Fibroblast of villous mesenchyme (primary cell): ENCODE data around the gene RIPK4. TPM values are rescaled to one million over a fixed set of nuclear protein-coding genes. Genes with fewer than 3 reads are reported as not detected.
A peak's percentile ranks its signal among the peaks of the same experiment; 100 is the strongest.
"Not testable (repeated sequence)": the region's sequence is repeated elsewhere in the genome, so short reads cannot be mapped to it uniquely, and the experiment has no call there.

Experiments
- DNase-seq: peaks from one replicate; pipeline ENCODE4 v3.0.0-alpha.2; 2010; ENCODE audit warnings: low read depth
- H3K4me3 ChIP-seq: 2 replicates; pipeline ENCODE4 v1.5.1; 2011; ENCODE audit warnings: low read depth, mild to moderate bottlenecking, low read length
- total RNA-seq: library from RNA; depleted of rRNA; stranded (reverse); fragments of >200 nt; gene quantifications from 2 replicates; pipeline ENCODE4 v1.2.3, GENCODE V29; 2012
- TF ChIP-seq, protein P1 (sequence below): IDR thresholded peaks from 2 replicates; pipeline ENCODE4 v1.5.1; 2012; ENCODE audit warnings: low read depth, mild to moderate bottlenecking, low read length; ENCODE audit not compliant: insufficient read depth

The RIPK4 gene
- total RNA-seq, 1 donor, result not detected

DNA sequence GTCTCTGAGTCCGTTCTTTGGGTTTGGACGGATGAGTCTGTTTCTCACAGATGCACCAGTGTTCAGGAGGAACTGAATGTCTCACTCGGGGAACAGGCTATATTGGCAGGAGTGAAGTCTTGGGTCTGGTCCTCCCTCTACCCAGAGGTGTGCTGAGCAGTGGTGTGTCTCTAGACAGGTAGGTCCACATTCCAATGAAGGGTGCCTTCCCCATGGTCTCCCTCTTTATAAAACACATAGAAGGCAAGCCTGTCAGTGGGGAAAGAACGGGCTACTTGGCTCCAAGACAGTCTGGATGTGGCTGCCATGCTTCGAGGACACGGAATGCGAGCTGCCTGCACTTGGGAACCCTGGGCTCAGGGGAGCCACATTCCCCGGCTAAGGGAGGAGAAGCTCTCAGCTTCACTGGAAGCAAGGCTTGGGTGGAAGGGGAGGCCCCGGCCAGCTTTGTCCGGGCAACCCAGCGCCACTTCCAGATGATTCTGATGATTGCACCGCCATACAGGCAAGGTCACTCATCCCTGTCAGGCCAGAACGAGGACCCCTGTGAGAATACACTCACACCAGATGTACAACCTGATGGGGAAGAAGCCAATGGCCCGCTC, 29.7 kb upstream of the RIPK4 start:
- TF ChIP-seq, protein P1, sequence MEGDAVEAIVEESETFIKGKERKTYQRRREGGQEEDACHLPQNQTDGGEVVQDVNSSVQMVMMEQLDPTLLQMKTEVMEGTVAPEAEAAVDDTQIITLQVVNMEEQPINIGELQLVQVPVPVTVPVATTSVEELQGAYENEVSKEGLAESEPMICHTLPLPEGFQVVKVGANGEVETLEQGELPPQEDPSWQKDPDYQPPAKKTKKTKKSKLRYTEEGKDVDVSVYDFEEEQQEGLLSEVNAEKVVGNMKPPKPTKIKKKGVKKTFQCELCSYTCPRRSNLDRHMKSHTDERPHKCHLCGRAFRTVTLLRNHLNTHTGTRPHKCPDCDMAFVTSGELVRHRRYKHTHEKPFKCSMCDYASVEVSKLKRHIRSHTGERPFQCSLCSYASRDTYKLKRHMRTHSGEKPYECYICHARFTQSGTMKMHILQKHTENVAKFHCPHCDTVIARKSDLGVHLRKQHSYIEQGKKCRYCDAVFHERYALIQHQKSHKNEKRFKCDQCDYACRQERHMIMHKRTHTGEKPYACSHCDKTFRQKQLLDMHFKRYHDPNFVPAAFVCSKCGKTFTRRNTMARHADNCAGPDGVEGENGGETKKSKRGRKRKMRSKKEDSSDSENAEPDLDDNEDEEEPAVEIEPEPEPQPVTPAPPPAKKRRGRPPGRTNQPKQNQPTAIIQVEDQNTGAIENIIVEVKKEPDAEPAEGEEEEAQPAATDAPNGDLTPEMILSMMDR, result no peak
- no peak overlapping the region for H3K4me3 ChIP-seq
- no peak for DNase-seq

DNA sequence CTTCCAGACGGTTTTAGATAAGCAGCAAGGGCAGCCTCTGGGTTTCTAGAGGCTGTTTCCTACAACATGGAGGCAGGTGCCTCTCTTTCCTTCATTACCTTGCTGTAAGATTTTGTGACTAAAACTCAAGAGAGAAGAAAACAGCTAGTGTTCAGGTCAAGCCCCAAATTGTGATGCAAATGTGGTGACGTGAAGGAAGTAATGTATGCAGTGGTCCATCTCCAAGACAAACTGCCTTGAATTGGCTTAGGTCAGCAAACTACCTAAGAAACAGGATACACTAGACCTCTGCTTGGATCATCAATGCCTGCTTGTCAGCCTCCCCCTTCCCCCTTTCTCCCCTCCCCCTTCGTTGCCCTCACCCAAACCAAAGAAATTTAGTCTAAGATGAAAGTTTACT, 28.9 kb upstream of the RIPK4 start:
- TF ChIP-seq, protein P1, result no peak
- no peak overlapping the region for H3K4me3 ChIP-seq
- no peak for DNase-seq

DNA sequence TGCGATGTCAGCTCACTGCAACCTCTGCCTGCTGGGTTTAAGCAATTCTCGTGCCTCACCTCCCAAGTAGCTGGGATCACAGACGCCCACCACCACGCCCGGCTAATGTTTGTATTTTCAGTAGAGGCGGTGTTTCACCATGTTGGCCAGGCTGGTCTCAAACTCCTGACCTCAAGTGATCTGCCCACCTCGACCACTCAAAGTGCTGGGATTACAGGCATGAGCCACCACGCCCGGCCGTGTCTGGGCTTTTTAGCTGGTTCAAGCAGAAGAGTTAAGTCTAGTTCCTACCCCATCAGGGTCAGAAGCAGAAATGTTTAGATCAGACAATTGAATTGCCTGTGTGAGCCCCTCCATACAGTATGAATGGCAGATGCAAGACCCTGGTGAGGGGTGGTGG, 27.7 kb upstream of the RIPK4 start:
- TF ChIP-seq, protein P1, result no peak
- no peak overlapping the region for H3K4me3 ChIP-seq
- no peak for DNase-seq

DNA sequence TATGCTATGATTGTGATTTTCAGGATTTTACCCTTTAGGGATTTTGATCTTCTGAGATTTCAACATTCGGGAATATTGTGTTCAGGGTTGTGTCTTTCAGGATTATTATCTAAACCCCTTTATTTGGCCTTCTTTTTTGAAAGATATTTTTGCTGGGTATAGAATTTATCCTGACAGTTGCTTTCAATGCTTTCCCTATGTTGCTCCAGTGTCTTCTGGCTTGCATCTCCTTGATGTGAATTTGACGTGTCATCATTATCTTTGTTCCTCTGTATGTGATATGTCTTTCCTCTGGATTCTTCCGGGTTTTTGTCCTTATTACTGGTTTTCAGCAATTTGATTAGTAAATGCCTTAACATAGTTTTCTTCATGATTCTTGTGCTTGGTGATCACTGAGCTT, 25.9 kb upstream of the RIPK4 start:
- TF ChIP-seq, protein P1, result no peak
- DNase-seq, result no peak
- H3K4me3 ChIP-seq, result no peak overlapping the region

DNA sequence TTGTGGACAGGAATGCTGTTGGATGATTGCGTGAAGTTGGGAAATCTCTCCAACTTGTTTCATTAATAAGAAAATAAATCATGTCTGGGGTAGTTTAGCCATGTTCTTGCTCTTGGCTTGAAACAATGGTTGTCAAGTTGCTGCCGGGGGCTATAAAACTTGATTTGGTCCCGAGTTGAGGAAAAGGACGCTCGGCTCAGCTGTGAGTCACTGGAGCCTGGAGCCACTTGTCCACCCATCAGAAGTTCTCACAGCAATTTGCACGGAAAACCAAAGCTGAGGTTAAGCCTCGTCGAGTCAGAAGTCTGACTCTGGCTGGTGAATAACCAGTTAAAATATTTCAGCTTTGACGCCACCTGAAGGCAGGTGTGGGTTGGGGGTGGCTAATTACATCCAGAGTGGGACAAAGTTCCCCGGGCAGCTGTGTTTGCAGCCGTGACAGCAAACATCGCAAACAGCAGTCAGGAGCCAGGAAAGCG, 19.7 kb upstream of the RIPK4 start:
- DNase-seq, result peak; percentile 75
- no peak overlapping the region for H3K4me3 ChIP-seq
- TF ChIP-seq, protein P1, result no peak

DNA sequence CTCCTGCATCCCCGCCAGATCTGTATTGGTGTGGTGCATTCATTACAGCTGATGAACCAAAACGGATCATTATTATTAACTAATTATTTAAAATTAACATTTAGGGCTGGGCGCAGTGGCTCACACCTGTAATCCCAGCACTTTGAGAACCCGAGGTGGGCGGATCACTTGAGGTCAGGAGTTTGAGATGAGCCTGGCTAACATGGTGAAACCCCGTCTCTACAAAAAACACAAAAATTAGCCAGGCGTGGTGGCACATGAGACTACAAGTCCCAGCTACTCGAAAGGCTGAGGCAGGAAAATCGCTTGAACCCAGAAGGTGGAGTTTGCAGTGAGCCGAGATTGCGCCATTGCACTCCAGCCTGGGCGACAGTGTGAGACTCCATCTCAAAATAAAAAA, 18.4 kb upstream of the RIPK4 start:
- not testable (repeated sequence) for H3K4me3 ChIP-seq

DNA sequence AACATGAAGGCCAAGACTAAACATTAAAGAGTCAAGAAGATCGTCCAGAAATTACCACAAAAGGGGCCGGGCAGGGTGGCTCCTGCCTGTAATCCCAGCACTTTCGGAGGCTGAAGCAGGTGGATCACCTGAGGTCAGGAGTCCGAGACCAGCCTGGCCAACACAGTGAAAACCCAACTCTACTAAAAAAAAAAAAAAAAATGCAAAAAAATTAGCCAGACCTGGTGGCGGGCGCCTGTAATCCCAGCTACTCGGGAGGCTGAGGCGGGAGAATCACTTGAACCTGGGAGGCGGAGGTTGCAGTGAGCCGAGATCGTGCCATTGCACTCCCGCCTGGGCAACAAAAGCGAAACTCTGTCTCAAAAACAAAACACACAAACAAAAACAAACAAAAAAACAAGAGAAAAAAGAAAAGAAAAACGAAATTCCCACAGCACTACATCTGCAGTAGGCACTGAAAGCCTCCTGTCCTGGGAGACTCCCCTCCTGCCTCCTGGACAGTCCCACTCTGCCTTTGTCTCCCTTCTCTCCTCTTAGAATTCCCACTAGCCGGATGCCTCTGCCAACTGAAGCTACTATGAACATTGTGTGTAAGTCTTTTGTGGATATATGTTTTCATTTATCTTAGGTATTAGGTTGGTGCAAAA, 17.7 kb upstream of the RIPK4 start:
- TF ChIP-seq, protein P1, result no peak
- DNase-seq, result no peak
- H3K4me3 ChIP-seq, result no peak overlapping the region

More for the DNA sequence above, 18.4 kb upstream of the RIPK4 start:
- DNase-seq, result not testable (repeated sequence)
